HK-2 (cell line): ENCODE measurements around the gene ME3.
A peak's percentile ranks its signal among the peaks of the same experiment; 100 is the strongest.
"Not testable (repeated sequence)": the region's sequence is repeated elsewhere in the genome, so short reads cannot be mapped to it uniquely, and the experiment has no call there.

Experiments used
- DNase-seq: peaks from one replicate; pipeline ENCODE4 v3.0.0-alpha.2; 2018; ENCODE audit not compliant: unreplicated experiment

ME3 gene

GRCh38 chr11:86663761-86664160, 8.7 kb downstream of the ME3 start:
- DNase-seq = no peak

DNA sequence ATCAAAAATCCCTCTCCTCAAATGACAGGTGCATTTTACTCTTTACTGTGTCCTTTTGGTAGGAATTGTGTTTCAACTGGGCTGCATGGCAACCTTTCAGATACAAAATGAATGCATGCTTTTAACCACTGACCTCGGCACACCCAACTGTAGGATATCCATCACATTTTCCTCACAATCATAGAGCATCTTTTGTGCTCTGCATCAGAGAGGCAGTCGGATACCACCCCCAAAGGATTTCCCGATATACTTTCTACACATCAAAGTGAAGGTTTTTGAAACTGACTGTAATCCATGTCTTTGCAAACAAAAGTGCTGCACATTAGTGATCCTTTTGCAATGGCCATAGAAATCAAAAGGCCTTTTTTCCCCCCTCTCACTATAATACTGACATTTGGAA, 9.1 kb downstream of the ME3 start:
- no peak for DNase-seq

DNA sequence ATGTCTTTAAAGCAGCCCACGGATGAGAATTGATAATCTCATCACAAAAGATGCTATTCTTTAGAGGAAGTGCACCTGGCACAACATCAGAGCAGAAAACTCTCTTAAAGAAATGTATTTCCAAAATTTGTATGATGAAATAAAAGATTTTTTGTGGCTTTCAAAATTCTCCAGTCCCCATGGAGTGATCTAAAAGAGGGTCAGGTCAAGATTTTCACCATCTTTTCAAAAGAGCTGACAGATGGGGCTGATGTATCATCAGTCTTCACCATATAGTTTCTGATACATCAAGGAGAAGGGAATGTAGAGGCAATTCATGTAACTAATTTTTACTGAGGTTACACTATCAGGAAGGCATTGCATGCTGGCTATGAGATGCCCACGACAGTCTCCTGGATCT, 11.7 kb downstream of the ME3 start:
- no peak for DNase-seq

DNA sequence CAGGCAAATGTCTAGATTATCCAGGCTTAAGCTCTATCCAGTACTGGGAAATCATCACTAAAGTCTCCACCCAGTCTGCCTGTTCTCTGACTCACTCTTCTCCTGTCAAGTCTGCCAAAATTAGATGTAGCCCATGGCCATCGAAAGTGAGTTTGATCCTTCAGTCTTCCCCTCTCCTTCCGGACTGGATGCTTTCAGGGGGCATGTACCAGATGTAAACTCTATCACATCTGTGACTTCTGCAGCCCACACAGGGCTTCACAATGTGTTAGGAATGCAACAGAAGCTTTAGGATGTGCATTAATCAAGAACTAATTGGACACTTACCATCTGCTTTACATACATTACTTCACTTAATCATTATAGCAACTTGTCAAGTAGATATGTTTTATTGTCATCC, 12.3 kb downstream of the ME3 start:
- DNase-seq = no peak

- no peak for DNase-seq
Measured at GRCh38 chr11:86658534-86658933, 13.9 kb downstream of the ME3 start.

DNA sequence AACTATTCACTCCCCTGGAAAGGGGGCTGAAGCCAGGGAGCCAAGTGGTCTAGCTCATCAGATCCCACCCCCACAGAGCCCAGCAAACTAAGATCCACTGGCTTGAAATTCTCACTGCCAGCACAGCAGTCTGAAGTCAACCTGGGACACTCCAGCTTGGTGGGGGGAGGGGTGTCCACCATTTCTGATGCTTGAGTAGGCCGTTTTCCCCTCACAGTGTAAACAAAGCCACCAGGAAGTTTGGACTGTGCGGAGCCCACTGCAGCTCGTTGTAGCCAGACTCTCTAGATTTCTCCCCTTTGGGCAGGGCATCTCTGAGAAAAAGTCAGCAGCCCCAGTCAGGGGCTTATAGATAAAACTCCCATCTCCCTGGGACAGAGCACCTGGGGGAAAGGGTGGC, 27.2 kb downstream of the ME3 start:
- not testable (repeated sequence) for DNase-seq

DNA sequence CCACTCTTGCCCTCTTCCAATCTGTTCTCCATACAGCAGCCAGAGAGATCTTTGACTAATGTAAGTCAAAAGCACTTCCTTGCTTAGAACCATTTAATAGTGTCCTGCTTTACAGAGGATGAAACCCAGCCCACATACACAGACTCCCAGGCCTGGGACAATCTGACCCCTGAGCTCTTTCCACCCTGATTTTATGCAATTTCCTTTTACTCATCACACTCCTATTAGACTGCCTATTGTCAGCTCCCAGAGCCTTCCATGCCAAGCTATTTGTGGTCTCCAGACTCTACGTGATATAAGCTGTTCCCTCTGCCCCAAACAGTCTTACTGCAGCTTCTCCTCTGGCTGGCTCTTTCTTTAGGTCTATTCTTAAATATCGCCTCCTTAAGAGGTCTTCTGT, 28.1 kb downstream of the ME3 start:
- no peak for DNase-seq

- no peak for DNase-seq
Measured at GRCh38 chr11:86641537-86642261, 30.7 kb downstream of the ME3 start.

DNA sequence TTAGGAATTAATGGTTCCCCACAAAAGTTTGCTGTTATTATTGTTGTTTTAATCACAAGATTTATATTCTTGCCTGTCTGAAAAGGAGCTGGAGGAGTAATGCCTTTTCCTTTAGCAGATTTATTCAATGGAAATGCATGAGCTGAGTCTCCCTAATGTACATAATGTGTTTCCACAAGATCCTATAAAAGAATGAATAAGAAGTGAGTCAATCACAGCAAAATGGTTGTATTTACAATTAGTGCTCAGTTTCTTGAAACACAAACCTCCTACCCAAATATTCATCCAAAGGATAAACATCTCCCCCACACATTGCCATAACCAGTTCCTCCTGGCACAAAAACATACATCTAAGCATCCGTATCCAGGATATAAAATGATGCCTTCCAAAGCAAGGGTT, 33.3 kb downstream of the ME3 start:
- DNase-seq = no peak

DNA sequence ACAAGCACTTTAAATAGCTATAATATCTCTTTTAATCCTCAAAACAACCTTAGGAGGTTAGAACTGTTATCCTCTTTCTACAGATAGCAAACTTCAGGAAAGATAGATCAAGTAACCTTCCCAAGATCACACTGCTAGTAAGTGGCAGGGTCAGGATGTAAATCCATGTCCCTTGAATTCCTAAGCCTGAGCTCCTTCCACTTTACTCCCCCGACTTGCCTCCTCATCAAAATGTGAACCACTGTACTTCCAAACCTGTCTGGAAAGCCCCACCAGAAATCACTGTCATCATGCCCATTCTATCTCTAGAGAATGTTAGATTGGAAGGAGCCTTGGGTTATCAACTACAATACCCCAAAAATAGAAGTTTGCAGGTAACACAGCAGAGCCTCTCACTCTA, 33.7 kb downstream of the ME3 start:
- no peak for DNase-seq

GRCh38 chr11:86637988-86638387, 34.4 kb downstream of the ME3 start:
- DNase-seq = no peak

DNA sequence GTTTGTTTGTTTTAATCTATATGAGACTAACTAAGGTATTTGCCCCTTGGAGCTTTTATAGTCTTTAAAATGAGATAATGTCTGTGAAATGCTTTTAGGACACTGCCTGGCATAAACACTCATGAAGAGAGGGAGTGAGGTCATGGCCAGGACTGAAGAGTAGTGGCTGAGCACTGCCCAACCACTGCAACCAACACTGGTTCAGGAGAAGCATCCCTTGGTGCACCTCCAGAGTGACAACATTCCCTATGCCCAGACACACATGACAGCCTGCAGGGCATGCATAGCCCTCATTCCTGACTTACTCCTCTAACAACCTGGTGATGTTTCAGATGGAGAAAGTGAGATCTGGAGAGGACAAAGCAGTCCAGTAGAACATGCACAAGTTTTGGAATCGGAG, 36.1 kb downstream of the ME3 start:
- DNase-seq = peak; percentile 49

GRCh38 chr11:86632499-86633269, 39.7 kb downstream of the ME3 start:
- peak; percentile 83 for DNase-seq

- no peak for DNase-seq
Measured at GRCh38 chr11:86630229-86630981, 42.0 kb downstream of the ME3 start.

DNA sequence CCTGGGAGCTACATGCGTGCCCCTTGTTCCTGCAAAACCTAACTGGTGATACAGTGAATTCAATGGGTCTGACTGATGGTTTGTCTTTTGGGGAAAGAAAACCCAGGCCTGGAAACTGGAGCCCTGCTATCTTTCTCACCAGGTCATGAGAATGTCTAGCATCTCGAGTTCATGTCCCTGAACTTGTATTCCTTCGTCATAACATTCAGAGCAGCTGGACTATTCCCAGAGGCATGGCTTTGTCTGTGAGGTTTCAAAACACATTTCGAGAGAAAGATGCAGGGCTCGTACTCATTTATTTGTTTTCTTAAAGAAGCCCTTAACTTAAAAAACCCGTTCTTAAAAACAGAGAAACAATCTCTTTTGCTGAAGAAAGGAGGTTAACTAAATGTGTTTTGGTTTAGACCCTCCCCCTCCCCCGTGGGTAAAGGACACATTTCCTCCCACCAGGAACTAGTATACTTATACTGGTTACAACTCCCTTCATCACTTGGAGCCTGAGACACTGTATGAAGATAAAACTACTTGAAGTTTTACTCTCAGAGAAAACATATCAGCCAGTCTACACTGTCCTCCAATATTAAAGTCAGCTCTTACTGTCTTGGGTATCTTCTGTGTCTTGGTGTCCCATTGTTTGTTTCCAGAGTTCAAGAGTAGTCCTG, 43.2 kb downstream of the ME3 start:
- no peak for DNase-seq

DNA sequence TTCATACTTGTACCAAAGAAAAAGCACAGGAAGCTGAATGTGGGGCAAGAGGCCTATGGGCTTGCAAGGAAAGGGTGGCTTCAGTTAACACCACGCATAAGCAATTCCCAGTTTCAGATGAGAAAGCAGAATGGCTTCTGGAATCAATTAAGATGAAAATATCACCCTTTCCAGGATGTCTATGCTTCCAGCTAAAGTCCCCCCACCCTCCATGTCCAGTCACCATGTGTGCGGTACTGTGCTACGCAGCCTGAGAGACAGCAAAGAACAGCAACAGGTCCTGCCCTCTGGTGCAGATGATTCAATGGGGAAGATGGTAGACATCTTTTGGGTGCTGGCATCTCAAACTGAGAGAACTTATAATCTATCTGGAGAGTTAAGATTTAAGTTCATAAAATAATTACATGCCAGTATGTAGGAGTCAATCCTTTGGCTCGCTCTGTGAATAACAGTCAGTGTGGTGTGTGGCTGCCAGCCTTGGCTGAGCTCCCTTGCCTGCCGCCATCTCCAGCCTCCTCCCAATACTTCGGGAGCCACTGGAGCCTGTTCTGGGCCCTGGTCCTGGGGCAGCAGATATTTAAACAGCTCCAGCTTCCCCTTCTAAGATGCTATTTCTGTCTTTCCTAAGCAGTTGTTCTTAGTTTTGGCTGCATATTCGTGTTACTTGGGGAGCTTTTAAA, 44.5 kb downstream of the ME3 start:
- no peak for DNase-seq

DNA sequence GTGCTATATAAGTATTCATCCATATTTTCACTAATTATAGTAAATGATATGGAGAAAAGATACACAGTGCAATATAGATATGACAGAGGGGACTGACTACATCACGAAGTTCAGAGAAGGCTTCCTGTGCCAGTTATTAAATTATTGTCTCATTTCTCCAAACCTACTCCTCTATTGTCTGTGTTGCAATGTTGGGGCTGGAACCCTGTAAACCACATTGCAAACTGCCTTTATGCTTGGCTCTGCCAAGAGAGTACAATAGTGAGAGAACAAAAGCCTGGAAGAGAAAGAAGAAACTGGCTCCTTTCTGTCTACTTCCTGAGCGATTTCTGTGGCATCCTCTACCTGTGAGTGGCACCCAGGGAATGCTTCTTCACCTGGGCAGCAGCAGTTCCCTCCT, 46.4 kb downstream of the ME3 start:
- no peak for DNase-seq

DNA sequence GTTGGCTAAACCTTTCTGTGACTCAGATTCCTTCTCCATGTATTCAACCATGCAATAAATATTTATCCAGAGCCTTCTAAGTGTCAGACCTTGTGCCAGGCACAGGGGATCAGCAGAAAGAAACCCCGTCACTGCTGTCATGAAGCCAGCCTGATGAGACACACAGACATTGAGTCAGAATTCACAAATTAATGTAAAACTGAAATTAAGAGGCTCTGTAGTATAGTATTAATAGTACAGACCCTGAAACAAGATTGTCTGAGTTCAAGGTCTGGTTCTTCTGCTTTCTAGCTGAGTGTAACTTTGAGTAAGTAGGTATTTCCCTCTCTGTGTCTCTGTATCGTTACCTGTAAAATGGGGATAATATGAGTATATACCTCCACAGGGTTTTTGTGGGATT, 46.9 kb downstream of the ME3 start:
- DNase-seq = no peak

GRCh38 chr11:86624366-86624765, 48.0 kb downstream of the ME3 start:
- no peak for DNase-seq

DNA sequence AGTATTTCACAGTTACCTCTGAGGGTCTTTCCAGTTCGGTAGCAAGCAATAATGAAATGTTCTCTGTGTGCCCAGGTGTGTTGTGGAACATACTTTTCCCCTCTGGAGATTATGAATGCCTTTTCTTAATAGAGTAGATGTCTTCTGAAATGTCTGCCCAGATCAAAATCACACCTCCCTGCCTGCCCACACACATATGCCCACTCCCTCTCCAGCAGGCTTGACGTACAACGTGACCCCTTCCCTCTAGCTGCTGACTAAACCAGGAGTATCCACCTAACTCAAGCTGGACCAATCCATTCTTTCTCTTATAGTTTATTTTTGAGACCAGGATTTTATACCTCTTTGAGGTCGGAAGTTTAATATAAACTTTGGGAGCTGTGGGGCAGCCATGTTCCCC, 48.7 kb downstream of the ME3 start:
- no peak for DNase-seq

DNA sequence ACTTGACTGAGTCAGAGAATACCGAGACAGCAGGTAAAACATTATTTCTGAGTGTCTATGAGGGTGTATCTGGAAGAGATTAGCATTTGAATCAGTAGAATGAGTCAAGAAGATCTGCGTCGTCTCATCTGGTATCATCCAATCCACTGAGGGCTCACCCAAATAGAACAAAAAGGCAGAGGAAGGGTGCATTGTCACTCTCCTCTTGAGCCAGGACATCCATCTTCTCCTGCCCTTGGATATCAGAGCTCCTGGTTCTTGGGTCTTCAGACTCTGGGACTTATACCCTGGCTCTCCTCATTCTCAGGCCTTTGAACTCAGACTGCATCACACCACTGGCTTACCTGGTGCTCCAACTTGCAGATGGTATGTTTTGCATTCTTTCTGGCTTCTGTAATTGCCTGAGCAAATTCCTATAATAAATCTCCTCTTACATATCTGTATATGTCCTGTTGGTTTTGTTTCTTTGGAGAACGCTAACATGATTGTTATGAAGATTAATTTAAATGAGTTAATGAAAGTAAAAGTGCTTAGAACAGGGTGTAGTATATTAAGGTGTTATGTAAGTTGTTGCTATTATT, 49.3 kb downstream of the ME3 start:
- DNase-seq = no peak
